Mucosa of stomach (tissue), 1 donor: ENCODE data around the gene ASCC2.

ENCODE experiments used
- H3K27me3 ChIP-seq: one replicate; pipeline ENCODE4 v1.7.0; 2013; ENCODE audit warnings: mild to moderate bottlenecking, low read length; ENCODE audit not compliant: control insufficient read depth, insufficient read depth
- H3K36me3 ChIP-seq: one replicate; pipeline ENCODE4 v1.7.0; 2013; ENCODE audit warnings: low read length; ENCODE audit not compliant: control insufficient read depth, insufficient read depth
- H3K4me1 ChIP-seq: one replicate; pipeline ENCODE4 v1.7.0; 2013; ENCODE audit warnings: mild to moderate bottlenecking, low read length; ENCODE audit not compliant: control insufficient read depth, insufficient read depth
- H3K4me3 ChIP-seq: one replicate; pipeline ENCODE4 v1.7.0; 2013; ENCODE audit warnings: low read length
- H3K9ac ChIP-seq: one replicate; pipeline ENCODE4 v1.7.0; 2013; ENCODE audit warnings: mild to moderate bottlenecking, low read length, moderate library complexity
- H3K9me3 ChIP-seq: one replicate; pipeline ENCODE4 v1.7.0; 2013; ENCODE audit warnings: mild to moderate bottlenecking, low read length, moderate library complexity; ENCODE audit not compliant: control insufficient read depth
- donor health status: Pancreatic carcinoma.

The ASCC2 gene

DNA sequence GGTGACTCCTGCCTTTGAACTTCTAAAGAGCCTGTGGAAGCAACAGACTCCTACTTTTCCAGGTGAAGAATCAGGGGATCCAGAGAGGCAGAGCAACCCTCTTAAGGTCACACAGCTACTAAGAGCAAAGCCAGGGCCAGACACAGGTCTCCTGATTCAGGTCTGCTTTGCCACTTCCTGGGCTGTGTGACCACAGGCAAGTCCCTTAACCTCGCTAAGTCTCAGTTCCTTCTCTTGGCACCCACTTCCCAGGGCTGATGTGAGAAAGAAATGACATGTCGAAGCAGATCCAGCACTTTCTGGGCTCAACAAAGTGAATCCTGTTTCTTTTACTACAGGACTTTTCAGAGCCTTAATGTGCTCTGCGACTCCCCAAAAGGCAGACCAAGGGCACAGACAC is 40.7 kb downstream of the ASCC2 start:
- H3K4me3 ChIP-seq, result no peak overlapping the region
- H3K36me3 ChIP-seq, result peaks cover 21% of the 10 kb centered on the region
- peaks cover 47% of the 10 kb centered on the region for H3K4me1 ChIP-seq
- H3K9me3 ChIP-seq, result no peaks in the 10 kb centered on the region
- no peaks in the 10 kb centered on the region for H3K27me3 ChIP-seq
- no peak overlapping the region for H3K9ac ChIP-seq

DNA sequence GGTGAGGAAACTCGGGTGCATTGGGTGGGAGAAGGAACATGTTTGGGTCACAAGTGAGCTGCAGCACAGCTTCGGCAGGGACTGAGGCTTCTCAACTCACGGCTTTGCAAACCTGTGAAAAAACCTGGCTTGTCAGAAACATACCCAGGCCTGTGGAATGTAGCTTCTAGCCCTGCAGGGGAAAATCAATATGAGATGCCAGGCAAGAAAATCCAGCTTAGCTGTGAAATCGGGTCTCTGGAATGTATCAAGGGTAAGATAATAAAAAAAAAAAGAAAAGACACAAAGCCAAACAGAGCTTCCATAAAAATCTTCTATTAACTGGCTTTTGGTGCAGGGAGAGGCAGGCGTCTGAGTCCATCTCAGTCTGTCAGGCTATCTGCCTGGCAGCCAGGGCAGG is 42.4 kb downstream of the ASCC2 start:
- H3K4me1 ChIP-seq, result peaks cover 30% of the 10 kb centered on the region
- H3K4me3 ChIP-seq, result no peak overlapping the region
- no peaks in the 10 kb centered on the region for H3K9me3 ChIP-seq
- H3K36me3 ChIP-seq, result peaks cover 27% of the 10 kb centered on the region
- no peaks in the 10 kb centered on the region for H3K27me3 ChIP-seq
- H3K9ac ChIP-seq, result no peak overlapping the region

DNA sequence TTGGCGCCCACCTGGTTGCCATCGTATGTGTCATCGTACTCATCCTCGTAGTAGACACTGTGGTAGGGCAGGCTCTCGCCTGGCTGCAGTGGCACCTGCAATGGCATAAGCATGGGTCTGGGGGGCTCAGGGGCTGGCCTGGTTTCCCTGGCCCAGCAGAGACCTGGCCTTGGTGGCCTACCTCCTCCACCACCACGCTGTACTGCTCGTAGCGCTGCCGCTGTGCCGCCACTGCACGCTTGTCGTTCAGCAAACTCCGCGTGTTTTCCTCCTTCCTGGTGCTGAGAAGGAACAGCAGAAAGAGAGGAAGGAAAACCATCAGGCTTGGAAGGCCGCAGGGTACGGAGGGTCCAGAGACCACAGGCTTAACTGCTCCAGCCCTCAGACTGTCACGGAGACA is 44.7 kb downstream of the ASCC2 start:
- Histone ChIP-seq H3K4me1 (peaks cover 7% of the 10 kb centered on the region), H3K4me3 (no peak overlapping the region), H3K9ac (no peak overlapping the region), H3K27me3 (no peaks in the 10 kb centered on the region), H3K9me3 (no peaks in the 10 kb centered on the region), H3K36me3 (peaks cover 31% of the 10 kb centered on the region)

DNA sequence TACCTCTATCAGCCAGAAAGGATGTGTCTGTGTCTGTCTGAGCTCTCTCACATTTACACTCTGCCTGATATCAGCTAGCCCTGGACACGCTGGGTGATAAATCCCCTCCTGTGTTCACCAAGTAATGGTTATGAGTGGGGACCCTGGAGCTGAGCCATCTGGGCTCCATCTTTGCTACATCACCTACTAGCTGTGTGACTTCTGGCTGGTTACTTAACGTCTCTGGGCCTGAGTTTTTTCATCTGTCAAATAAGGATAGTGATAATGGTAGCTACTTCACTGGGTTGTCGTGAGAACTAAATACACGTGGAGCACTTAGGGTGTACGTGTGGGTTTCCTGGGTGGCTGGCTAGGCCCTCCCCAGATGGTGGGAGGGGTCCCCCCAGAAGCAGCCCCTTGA is 48.0 kb downstream of the ASCC2 start:
- Histone ChIP-seq H3K27me3 (no peaks in the 10 kb centered on the region), H3K4me3 (no peak overlapping the region), H3K9me3 (no peaks in the 10 kb centered on the region), H3K36me3 (peaks cover 29% of the 10 kb centered on the region), H3K4me1 (peaks cover 25% of the 10 kb centered on the region), H3K9ac (no peak overlapping the region)

DNA sequence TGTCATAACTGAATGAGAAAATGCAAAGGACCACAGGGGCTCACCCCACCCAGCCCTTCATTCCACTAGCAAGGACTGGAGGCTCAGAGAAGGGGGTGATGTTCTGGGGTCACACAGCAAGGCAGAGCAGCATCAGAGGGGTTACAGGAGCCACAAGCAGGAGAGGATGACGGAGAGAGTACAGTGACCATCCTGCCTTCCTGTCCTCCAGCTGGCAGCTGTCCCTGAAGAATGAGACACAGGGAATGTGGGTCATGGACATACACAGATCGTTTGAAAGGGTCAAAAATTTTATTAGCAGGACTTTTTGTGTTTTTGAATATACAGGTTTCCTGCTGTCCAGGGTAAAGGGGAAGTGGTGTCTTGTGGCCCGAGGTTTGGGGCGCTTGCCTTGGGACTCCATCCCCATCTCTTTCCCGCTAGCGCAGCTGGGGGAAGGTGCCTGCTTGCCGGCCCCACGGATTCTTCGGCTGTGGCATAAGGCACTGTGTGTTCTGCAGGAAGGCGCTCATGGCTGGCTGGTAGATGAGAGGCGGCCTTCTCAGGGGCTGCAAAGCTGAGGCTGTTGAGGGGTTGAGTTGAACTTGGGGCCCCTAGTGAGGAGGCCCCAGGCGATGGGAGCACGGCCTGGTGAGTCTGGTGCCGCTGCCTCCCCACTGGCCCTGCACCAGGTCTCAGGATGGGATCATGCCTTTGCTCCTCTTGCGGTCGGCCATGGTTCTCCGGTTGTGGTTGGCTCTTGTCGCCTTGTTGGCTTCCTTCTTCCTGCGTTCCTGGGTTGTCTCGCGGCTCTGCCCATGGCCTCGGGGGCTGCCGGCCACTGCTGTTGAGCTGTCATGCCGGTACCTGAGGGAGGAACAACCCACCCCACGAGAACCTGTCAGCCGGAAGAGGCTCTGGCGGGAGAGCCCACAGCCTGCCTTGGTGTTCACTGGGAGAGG is 49.5 kb downstream of the ASCC2 start:
- no peaks in the 10 kb centered on the region for H3K9me3 ChIP-seq
- no peak overlapping the region for H3K9ac ChIP-seq
- H3K4me3 ChIP-seq, result no peak overlapping the region
- H3K36me3 ChIP-seq, result peaks cover 29% of the 10 kb centered on the region
- no peaks in the 10 kb centered on the region for H3K27me3 ChIP-seq
- H3K4me1 ChIP-seq, result peaks cover 36% of the 10 kb centered on the region

DNA sequence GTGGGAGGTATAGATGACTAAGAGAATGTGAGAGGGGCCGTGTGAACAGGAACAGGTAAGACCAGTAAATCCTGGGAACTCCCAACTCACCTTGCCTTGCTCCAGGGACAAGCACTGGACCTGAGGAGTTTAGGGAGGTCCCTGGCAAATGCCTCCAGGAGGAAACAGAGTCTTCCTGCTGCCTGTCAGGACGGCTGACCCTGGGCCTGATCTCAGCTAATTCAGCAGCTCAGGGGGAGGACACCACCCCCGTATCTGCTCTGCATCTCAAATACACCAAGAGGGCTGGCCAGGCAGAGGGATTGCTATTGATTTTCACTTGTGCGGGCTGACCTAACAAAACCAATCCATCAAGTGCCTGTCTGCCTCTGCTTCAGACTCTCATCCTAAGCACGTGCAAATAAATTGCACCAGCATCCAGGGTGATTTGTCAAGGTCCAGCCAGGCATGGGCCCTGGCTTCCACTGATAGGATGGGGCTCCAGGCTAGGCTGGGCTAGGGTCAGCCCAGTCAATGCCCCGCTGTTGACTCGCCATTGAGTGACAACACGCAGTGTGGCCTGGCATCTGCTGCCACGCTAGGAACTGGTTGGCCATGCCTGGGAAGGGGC is 50.6 kb downstream of the ASCC2 start:
- Histone ChIP-seq H3K4me3 (no peak overlapping the region), H3K4me1 (peaks cover 39% of the 10 kb centered on the region), H3K9ac (no peak overlapping the region), H3K9me3 (no peaks in the 10 kb centered on the region), H3K27me3 (no peaks in the 10 kb centered on the region), H3K36me3 (peaks cover 22% of the 10 kb centered on the region)

DNA sequence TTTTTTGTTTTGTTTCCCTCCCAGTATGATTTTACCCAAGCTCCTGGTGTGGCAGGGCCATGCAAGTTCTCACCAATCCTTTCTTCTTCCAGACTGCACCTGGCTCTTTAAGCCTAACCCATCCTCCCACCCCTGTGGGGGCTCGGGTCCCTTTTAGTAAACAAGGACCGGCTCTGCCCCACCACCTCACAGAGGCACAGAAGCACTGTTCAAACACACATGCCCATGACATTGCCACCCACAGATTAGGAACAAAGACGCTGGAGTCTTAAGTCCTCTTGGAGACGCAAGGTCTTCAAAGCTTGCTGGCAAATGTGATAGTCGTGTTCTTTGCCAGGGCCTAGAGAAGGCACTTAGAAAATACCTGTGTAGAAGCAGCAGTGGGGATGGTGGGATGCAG is 52.0 kb downstream of the ASCC2 start:
- Histone ChIP-seq H3K27me3 (no peaks in the 10 kb centered on the region), H3K9me3 (no peaks in the 10 kb centered on the region), H3K4me3 (no peak overlapping the region), H3K9ac (no peak overlapping the region), H3K4me1 (peaks cover 54% of the 10 kb centered on the region), H3K36me3 (peaks cover 14% of the 10 kb centered on the region)

DNA sequence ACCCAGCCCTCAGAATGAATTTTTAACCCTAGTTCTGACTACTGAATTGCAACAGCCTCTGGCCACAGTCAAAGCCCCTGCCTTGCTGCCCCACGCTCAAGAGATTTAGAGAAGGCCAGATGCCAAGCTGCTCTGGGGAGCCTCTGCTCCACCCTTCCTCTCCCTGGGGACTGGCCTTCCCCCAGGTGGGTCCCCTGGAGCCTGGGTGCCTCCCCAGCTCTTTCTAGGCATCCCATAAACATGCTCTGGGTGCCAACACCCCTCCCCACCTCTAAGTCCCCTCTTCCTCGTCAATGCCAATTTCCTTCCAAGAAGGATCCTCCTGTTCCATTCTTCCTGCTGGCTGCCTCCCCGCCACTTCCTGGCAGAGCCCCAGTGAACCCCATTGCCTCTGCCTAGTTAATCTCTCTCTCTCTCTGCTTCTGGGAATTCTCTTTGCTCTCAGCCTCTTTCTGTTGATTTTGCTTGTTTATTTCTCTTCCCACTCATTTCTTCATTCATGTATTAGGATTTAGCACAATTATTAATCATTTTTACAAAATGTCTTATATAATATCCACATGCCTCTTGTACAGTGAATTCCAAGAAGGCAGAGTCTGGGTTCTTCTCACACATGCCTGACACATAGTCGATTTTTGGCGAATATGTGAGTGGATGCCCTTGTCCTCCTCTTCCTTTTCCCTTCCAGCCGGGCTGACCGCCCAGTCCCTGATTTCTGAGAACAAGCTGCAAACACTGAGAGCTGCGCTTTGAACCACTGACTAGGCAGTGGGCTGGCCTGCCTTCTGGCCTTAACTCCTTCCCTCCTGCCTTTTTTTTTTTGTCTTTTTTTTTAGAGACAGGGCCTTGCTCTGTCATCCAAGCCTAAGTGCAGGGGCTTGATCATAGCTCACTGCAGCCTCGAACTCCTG is 53.4 kb downstream of the ASCC2 start:
- H3K27me3 ChIP-seq, result no peaks in the 10 kb centered on the region
- H3K9me3 ChIP-seq, result no peaks in the 10 kb centered on the region
- no peak overlapping the region for H3K9ac ChIP-seq
- H3K4me3 ChIP-seq, result no peak overlapping the region
- H3K36me3 ChIP-seq, result peaks cover 10% of the 10 kb centered on the region
- H3K4me1 ChIP-seq, result peaks cover 61% of the 10 kb centered on the region

DNA sequence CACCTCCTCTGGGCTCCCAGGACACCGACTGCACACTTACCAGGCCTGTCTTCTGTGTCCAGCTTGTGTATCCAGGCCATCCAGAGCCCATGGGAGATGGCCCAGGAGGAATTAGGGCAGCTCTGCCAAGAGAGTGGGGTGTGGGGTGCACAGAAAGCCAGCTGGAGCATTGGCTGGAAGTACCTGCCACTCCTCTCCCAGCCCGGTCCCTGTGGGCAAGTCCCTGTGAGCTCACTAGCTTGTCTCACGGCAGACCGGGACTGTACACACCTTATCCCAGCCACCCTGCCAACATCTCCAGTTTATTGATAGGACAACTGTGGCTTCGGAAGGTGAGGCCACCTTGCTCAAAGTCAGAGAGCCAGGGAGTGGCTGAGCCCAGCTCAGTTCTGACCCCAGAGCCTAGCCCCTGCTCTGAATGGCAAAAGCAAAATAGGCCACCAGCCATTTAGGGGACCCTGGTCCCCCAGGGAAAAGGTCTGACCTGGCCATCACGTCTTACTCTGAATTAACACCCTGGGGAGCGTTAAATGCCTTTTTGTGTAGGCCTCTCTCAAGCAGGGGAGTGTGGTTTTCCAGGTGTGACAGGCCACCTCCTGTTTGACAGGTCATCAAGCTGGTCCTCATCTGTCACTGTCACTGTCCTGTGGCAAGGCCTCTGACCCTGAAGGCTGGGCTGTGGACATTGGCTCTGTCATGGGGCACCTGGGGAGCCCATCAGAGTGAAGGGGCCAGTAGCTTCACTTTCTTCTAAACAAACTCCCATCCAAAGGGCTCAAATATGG is 55.8 kb downstream of the ASCC2 start:
- H3K4me1 ChIP-seq, result peaks cover 69% of the 10 kb centered on the region
- H3K9ac ChIP-seq, result peak overlapping the region; percentile 56
- no peaks in the 10 kb centered on the region for H3K27me3 ChIP-seq
- no peaks in the 10 kb centered on the region for H3K36me3 ChIP-seq
- no peaks in the 10 kb centered on the region for H3K9me3 ChIP-seq
- H3K4me3 ChIP-seq, result no peak overlapping the region

DNA sequence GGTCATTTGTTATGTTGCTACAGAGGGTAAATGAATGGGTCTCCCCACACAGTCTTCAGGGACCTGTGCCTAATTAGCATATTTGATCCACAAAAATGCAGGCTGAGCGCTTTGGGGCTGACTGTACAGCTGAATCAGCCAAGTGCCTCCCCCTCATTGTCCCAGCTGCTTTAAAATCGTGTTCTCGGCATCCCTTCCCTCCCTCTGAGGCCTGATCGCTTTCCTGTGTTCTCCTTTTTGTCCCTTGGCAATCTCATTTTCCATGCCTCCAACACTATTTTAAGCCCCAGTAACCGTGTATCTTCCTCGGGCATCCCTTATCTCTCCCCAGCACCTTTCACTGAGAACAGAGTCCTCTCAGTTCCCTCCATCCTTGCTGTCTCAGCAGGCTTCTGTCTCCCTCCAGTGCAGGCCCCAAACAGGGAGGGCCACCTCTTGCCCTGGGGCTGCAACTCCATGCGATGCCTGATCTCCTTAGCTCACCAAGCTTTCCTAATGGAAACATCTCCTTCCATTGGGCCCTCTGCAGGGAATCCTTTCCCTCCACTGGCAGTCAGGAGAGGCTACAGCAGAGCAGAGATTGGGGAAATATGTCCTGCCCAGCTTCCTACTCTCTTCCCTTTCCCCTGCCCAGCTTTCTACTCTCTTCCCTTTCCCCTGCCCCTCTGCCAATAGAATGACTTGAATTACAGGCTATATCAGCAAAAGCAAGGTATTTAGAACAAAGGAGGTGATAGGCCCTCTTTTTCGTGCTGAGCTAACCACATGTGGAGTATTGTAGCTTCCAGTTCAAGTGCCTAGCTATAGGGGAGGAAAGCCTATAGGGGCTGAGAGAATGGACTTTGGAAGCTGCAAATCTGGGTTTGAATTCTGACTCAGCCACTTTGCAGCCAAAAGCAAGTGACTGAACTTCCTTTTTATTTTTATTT is 57.1 kb downstream of the ASCC2 start:
- Histone ChIP-seq H3K9ac (peak overlapping the region; percentile 56), H3K4me1 (peaks cover 65% of the 10 kb centered on the region), H3K9me3 (no peaks in the 10 kb centered on the region), H3K4me3 (no peak overlapping the region), H3K36me3 (no peaks in the 10 kb centered on the region), H3K27me3 (no peaks in the 10 kb centered on the region)
